ENCODE measurements around the gene ATP1B2.
"Not testable (repeated sequence)": the region's sequence is repeated elsewhere in the genome, so short reads cannot be mapped to it uniquely, and the experiment has no call there.

Gene ATP1B2

DNA sequence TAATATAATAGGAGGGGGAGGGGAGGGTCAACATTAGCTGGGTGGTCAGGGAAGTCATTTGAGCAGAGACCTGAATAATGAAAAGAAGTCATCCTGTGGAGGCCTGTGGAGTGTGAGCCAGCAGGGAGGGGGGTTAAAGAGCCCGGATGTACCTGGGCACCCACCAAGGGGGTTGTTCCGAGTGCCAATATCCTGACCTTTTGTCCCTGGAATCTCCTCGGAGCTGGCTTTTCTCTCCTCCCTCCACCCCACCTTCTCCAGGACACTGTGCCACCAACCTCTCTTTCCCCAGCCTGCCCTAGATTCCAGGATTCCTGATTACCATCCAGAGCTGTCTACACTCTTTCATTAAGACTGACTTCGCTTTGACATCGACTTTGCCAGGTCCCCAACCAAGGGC lies 14.6 kb upstream of the ATP1B2 start:
- DNase-seq = no peak

GRCh38 chr17:7640783-7641182 lies 9.9 kb upstream of the ATP1B2 start:
- no peak for DNase-seq

DNA sequence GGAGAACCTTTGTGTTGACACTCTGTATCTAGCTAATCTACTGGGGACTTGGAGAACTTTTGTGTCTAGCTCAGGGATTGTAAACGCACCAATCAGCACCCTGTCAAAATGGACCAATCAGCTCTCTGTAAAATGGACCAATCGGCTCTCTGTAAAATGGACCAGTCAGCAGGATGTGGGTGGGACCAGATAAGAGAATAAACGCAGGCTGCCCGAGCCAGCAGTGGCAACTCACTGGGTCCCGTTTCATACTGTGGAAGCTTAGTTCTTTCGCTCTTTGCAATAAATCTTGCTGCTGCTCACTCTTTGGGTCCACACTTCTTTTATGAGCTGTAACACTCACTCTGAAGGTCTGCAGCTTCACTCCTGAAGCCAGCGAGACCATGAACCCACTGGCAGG lies 9.1 kb upstream of the ATP1B2 start:
- not testable (repeated sequence) for DNase-seq

GRCh38 chr17:7644775-7645174 lies 6.0 kb upstream of the ATP1B2 start:
- DNase-seq = no peak

DNA sequence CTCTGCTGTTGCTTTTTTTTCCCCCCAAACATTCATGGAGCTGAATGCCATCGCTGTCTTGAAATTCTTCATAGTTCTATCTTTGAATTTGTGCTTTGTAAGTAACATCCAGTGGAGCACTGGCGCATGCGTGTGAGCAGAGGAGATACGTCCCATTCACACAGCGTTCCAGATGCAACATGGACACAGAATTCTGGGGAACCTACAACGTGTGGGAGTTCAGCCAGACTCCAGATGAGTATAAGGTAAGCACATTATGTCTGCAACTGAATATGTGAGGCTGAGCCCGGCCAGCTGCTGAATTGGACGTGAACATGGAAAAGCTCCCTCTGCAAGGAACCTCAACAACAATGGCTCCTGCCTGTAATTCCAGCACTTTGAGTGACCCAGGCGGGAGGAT lies 4.3 kb upstream of the ATP1B2 start:
- DNase-seq = no peak

DNA sequence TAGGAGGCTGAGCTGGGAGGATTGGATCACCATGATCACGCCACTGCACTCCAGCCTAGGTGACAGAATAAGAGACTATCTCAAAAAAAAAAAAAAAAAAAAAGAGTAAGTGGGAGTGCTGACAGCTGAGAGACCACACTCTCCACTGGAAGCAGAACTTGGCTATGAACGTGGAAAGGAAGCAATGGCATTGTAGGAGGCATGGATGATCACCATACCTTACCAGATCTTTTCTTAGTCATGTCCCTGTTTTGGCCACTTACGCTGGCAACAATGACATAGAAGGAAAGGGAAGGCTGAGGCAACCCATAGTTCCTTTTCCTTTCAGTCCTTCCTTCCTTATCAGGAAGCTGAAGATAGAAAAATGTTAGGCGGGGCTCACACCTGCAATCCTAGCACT lies 3.7 kb upstream of the ATP1B2 start:
- DNase-seq = no peak

DNA sequence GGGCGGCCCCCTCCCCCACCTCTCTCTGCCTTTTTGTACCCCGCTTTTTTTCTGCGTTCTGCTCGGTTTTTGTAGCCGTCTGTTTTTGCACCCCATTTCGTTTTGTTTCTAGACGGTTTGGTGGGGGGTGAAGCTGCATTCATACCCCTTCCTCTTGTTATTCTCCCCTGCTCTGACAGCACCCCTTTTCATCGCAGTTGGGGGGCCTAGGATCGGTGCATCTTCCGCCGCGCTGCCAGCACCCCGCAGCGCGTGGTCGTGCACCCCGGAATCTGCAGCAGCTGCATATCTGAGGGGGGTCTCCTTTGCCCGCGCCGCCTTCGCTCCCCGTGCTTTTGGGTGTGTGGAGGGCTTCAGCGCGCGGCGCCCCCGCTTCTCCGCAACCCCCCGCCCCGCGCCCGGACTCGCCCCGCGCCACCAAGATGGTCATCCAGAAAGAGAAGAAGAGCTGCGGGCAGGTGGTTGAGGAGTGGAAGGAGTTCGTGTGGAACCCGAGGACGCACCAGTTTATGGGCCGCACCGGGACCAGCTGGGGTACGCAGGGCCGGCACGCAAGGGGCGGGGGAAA lies 455 bp downstream of the ATP1B2 start:
- no peak for DNase-seq

- no peak for DNase-seq
These were observed 1.1 kb downstream of the ATP1B2 start for GRCh38 chr17:7651665-7652387.

DNA sequence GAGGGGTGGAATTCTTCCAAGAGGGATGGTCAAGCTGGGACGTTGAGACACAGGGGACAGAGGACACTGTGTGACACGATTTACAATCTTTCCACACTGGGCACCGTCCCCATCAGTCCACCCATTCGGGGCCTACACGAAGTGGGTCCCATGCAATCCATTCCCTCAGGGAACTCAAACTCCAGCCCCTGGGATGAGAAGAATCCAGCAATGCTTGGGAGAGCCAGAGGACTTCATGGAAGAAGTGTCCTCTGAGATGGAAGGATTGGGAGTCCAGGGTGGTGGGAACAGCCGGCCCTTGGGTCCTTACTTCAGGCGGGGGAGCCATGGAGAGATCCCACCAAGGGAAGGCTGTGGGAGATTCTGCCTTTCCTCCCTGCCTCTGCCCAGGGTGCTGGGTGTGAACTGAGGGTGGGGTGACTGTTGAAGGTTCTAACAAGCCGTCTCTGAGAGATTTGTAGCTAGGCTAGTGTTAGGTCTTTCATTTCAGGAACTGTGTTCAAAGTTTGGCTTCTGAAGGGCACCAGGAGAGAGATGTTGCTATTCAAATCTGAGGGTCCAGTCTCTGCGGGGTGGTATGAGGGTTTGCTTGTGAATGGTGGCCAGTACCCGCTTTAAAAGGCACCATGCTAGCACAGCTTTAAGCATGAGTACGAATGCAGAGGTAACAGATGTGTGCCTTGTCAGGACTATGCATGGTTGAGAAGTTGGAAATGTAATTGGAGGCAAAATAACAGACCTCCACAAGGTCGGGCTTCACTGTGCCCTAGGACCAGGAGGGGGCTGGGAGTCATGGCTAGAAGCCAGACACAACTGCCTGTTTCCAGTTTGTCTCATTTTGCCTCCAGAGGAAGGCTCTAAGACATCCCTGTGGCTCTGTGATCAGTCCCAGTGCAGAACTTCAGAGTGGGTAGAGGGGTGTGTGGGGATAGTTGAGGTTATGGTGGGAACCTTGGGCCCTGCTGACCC lies 1.9 kb downstream of the ATP1B2 start:
- no peak for DNase-seq

DNA sequence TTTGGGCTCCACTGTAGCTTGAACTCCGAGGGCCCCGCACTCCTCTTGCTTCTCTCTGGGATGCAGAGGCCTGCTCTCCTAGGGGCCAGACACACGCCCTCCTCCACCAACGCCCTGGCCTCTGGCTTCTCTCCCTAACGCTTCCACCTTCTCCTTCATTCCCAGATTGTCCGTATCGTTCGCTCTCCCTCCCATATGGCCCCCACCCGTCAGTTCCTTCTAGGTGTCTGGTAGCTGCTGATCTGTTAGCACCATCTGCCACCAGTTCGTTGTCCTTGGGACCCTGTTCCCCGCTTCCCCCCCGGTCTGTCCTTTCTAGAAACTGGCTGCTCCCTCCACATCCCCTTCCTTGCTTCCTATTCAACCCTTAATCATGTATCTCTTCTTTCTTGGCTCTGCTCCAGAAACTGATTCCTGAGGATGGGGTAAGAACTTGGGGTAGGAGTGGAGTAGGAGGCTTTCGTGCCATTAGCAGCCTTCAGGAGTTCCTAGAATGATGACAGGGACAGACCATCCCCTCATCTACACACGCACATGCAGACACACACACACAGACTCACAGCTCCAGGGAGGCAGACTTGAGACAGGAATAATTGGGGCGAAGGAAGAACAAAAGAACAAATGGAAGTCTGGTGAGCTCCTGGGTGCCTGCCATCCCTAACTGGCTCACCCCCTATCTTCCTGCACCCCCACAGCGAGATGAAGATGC lies 4.3 kb downstream of the ATP1B2 start:
- no peak for DNase-seq

GRCh38 chr17:7655541-7655840 lies 4.8 kb downstream of the ATP1B2 start:
- DNase-seq = no peak

- DNase-seq = no peak
These were observed 6.4 kb downstream of the ATP1B2 start for GRCh38 chr17:7656958-7657609.

DNA sequence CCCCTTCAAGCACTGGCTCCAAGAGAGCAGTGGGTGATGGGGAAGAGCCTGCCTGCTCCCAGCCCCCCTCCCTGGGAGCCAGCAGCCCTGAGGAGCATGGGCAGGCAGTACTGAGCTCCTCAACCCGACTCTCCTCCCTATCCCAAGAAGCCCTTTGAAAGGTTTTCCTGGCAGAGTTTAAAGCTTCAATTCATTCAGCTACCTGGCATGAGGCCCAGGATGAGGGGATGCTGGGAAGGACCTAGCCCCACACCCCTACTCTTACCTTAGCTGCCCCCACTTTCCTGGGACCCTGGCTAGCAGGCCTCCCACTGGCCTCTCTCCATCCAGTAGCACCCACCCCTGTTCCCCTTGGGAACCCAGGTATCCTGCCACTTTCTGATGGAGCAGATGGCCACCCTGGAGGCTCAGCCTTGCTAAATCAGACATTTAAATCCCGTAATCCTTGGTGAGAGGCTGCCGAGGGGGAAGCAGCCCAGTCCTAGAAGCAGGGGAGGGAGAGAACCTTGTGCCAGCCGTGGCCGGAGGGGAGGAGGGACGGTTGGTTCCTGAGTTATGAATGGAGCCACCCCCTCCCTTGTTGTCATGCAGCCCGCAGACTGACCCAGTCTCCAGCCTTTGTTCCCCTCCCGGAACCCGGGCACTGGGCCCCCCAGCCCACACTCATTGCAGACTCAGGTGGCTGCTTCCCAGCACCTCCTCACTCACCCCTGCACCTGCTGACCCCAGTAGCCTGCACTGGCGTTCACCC lies 17.1 kb downstream of the ATP1B2 start:
- no peak for DNase-seq

GRCh38 chr17:7668482-7668881 lies 17.8 kb downstream of the ATP1B2 start:
- no peak for DNase-seq

GRCh38 chr17:7673239-7673638 lies 22.5 kb downstream of the ATP1B2 start:
- peak; percentile 50 to 63 for DNase-seq

DNA sequence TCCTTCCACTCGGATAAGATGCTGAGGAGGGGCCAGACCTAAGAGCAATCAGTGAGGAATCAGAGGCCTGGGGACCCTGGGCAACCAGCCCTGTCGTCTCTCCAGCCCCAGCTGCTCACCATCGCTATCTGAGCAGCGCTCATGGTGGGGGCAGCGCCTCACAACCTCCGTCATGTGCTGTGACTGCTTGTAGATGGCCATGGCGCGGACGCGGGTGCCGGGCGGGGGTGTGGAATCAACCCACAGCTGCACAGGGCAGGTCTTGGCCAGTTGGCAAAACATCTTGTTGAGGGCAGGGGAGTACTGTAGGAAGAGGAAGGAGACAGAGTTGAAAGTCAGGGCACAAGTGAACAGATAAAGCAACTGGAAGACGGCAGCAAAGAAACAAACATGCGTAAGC lies 24.2 kb downstream of the ATP1B2 start:
- DNase-seq = no peak

GRCh38 chr17:7676533-7676932 lies 25.8 kb downstream of the ATP1B2 start:
- no peak for DNase-seq

GRCh38 chr17:7677388-7678067 lies 26.8 kb downstream of the ATP1B2 start:
- no peak for DNase-seq

DNA sequence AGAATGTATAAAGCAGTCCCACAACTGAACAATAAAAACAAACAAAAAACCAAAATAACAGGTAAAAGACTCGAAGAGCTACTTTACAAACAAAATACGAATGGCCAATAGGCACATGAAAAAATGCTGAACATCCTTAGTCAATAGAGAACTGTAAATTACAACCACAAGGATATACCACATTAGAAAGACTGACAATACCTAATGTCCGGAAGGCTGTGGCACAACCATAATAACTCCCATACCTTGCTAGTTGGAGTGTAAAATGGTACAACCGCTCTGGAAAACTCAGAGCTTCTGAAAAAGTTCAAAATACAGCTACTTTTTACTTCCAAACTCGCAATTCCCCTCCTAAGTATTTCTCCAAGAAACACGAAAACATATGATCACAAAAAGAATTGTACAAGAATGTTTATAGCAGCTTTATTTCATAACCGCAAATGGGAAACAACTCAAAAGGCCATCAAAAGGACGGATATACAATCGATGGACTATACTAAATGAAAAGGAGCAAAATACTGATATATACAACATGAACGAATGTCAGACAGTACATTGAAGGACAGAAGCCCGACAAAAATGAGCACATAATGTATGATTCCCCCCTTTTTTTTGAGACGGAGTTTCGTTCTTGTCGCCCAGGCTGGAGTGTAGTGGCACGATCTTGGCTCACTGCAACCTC lies 34.3 kb downstream of the ATP1B2 start:
- DNase-seq = no peak

DNA sequence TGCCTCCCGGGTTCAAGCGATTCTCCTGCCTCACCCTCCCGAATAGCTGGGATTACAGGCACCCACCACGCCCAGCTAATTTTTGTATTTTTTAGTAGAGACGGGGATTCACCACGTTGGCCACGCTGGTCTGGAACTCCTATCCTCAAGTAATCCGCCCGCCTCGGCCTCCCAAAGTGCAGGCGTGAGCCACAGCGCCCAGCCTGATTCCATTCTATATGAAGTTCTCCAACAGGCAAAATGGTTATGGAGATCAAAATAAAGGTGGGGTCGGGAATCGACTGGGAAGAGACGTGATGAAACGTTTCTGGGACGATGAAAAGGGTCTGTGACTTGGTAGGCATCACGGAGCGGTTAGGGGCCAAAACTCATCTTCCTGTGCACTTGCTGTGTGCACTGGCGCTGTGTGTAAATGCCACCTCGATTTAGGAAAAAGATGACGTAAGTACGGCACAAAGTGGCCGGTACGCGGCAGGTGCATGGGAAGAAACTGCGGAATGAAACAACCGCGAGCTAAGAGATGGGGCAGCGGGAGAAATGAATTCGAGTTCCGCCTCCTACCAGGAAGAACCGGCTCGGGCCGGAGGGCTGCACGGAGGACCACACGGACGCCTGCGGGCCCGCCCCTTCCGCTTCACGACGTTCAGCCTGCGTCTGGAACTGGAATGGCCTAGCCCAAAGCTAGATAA lies 35.0 kb downstream of the ATP1B2 start:
- DNase-seq = peak; percentile 81 to 82

All from stimulated activated CD4-positive, alpha-beta T cell treated with anti-CD3 and anti-CD28 coated beads, Interleukin-2, amount 100 ng/mL, for 48 hours (primary cell).